Adipose tissue (tissue), 3 donors: ENCODE measurements around the gene ASIC4. TPM values are rescaled to one million over a fixed set of nuclear protein-coding genes. Genes with fewer than 3 reads are reported as not detected.

Experiments
- H3K27ac ChIP-seq: one replicate; pipeline ENCODE4 v1.5.1; 2013; ENCODE audit warnings: low read depth, low read length
- WGBS, 3 donors: extraction: QIAGEN DNeasy Blood & Tissue Kit; methylation state at CpG; one replicate each; pipeline ENCODE4 v1.1.7; 2013; 5-methylcytosine and 5-hydroxymethylcytosine counted together
- polyA plus RNA-seq, 3 donors: library from polyadenylated mRNA; stranded (reverse); fragments of 200-250 nt; gene quantifications; one replicate each; pipeline ENCODE4 v1.2.3, GENCODE V29; 2013
- donor health status: healthy with polysubstance abuse.
- donor health status: Bipolar disorder and iron deficiency.
- donor health status: healthy.

ASIC4 gene
- polyA plus RNA-seq, 3 donors: 0.02 to 0.11 TPM; not detected in 1

GRCh38 chr2:219523031-219523671, 8.9 kb downstream of the ASIC4 start:
- WGBS, 3 donors: 15 to 28% (median 18%) methylated on average over 23 to 24 of the region's 24 CpGs
- no peak overlapping the region for H3K27ac ChIP-seq

- no peak overlapping the region for H3K27ac ChIP-seq
- 91 to 97% (median 93%) methylated on average over 2 of the region's 2 CpGs for WGBS, 3 donors
These were observed 10.5 kb downstream of the ASIC4 start for GRCh38 chr2:219524817-219525216.

- WGBS, 3 donors: 38 to 47% (median 45%) methylated on average over 9 of the region's 9 CpGs
These were observed 11.4 kb downstream of the ASIC4 start for GRCh38 chr2:219525533-219526232.

GRCh38 chr2:219526320-219527075, 12.2 kb downstream of the ASIC4 start:
- no peak overlapping the region for H3K27ac ChIP-seq
- WGBS, 3 donors: 46 to 53% (median 49%) methylated on average over 10 to 11 of the region's 11 CpGs

More at GRCh38 chr2:219525533-219526232, 11.4 kb downstream of the ASIC4 start:
- H3K27ac ChIP-seq: no peak overlapping the region

- 22 to 61% (median 60%) methylated on average over 6 of the region's 6 CpGs for WGBS, 3 donors
- no peak overlapping the region for H3K27ac ChIP-seq
These were observed 12.8 kb downstream of the ASIC4 start for GRCh38 chr2:219527076-219527394.

GRCh38 chr2:219527472-219527871, 13.2 kb downstream of the ASIC4 start:
- 50 to 70% (median 62%) methylated on average over 5 of the region's 5 CpGs for WGBS, 3 donors

GRCh38 chr2:219530048-219530963, 16.0 kb downstream of the ASIC4 start:
- H3K27ac ChIP-seq: no peak overlapping the region
- 11 to 15% (median 14%) methylated on average over 21 of the region's 21 CpGs for WGBS, 3 donors

More at GRCh38 chr2:219527472-219527871, 13.2 kb downstream of the ASIC4 start:
- H3K27ac ChIP-seq: no peak overlapping the region

- no peak overlapping the region for H3K27ac ChIP-seq
- 74 to 80% (median 79%) methylated on average over 20 of the region's 20 CpGs for WGBS, 3 donors
These were observed 17.5 kb downstream of the ASIC4 start for GRCh38 chr2:219531639-219532377.

- 76 to 89% (median 80%) methylated on average over 8 of the region's 8 CpGs for WGBS, 3 donors
- no peak overlapping the region for H3K27ac ChIP-seq
These were observed 18.0 kb downstream of the ASIC4 start for GRCh38 chr2:219532378-219532649.

GRCh38 chr2:219533930-219534661, 19.8 kb downstream of the ASIC4 start:
- 78 to 89% (median 88%) methylated on average over 6 of the region's 6 CpGs for WGBS, 3 donors
- H3K27ac ChIP-seq: no peak overlapping the region

GRCh38 chr2:219536425-219536824, 22.1 kb downstream of the ASIC4 start:
- WGBS, 3 donors: 73 to 84% (median 76%) methylated on average over 16 of the region's 16 CpGs
- no peak overlapping the region for H3K27ac ChIP-seq

- WGBS, 3 donors: 48 to 66% (median 58%) methylated on average over 9 of the region's 9 CpGs
- H3K27ac ChIP-seq: no peak overlapping the region
These were observed 22.7 kb downstream of the ASIC4 start for GRCh38 chr2:219536967-219537366.

- H3K27ac ChIP-seq: no peak overlapping the region
- WGBS, 3 donors: 46 to 51% (median 50%) methylated on average over 13 to 15 of the region's 15 CpGs
These were observed 23.6 kb downstream of the ASIC4 start for GRCh38 chr2:219537657-219538488.

GRCh38 chr2:219538504-219538951, 24.2 kb downstream of the ASIC4 start:
- WGBS, 3 donors: 58 to 84% (median 60%) methylated on average over 6 of the region's 6 CpGs
- no peak overlapping the region for H3K27ac ChIP-seq

- WGBS, 3 donors: 85 to 89% (median 86%) methylated on average over 29 to 32 of the region's 32 CpGs
- no peak overlapping the region for H3K27ac ChIP-seq
These were observed 24.9 kb downstream of the ASIC4 start for GRCh38 chr2:219538956-219539788.
